ENCODE measurements around the gene ITPR1. TPM values are rescaled to one million over a fixed set of nuclear protein-coding genes. Genes with fewer than 3 reads are reported as not detected.
"Not testable (repeated sequence)": the region's sequence is repeated elsewhere in the genome, so short reads cannot be mapped to it uniquely, and the experiment has no call there.

ITPR1 gene
- total RNA-seq, 3 donors from 2014 or later: 10.7 to 80.2 (median 20.7) TPM

- intact Hi-C loops (cut with DNase I, micrococcal nuclease): no loop called here
- H3K4me3 ChIP-seq: no peak overlapping the region
- ATAC-seq (no peak), DNase-seq (no peak)
- TF ChIP-seq CTCF (IDR thresholded peaks at IDR 0.05): no peak
- H3K9me3 ChIP-seq: no peaks in the 10 kb centered on the region
- no peaks in the 10 kb centered on the region for H3K36me3 ChIP-seq (ENCODE audit: low read depth)
- no peaks in the 10 kb centered on the region for H3K4me1 ChIP-seq (ENCODE audit: low read depth)
Measured at GRCh38 chr3:4454142-4454541, 39.0 kb upstream of the ITPR1 start.

GRCh38 chr3:4456780-4457179 lies 36.4 kb upstream of the ITPR1 start:
- H3K9me3 ChIP-seq; H3K4me1 ChIP-seq (ENCODE audit: low read depth); H3K36me3 ChIP-seq (ENCODE audit: low read depth); intact Hi-C loops (cut with DNase I, micrococcal nuclease); H3K4me3 ChIP-seq; ATAC-seq; DNase-seq: not testable (repeated sequence)

GRCh38 chr3:4458961-4459360 lies 34.2 kb upstream of the ITPR1 start:
- TF ChIP-seq CTCF (IDR thresholded peaks at IDR 0.05): no peak
- no peaks in the 10 kb centered on the region for H3K4me1 ChIP-seq (ENCODE audit: low read depth)
- ATAC-seq: no peak
- no peaks in the 10 kb centered on the region for H3K36me3 ChIP-seq (ENCODE audit: low read depth)
- intact Hi-C loops (cut with DNase I, micrococcal nuclease): no loop called here
- no peak overlapping the region for H3K4me3 ChIP-seq
- no peak for DNase-seq
- no peaks in the 10 kb centered on the region for H3K9me3 ChIP-seq

GRCh38 chr3:4460334-4460733 lies 32.8 kb upstream of the ITPR1 start:
- Histone ChIP-seq H3K36me3 (ENCODE audit: low read depth) (no peaks in the 10 kb centered on the region), H3K4me3 (no peak overlapping the region), H3K9me3 (no peaks in the 10 kb centered on the region), H3K4me1 (ENCODE audit: low read depth) (no peaks in the 10 kb centered on the region)
- ATAC-seq (no peak), DNase-seq (no peak)
- intact Hi-C loops (cut with DNase I, micrococcal nuclease): no loop called here
- TF ChIP-seq CTCF (IDR thresholded peaks at IDR 0.05): no peak

- H3K36me3 ChIP-seq (ENCODE audit: low read depth): no peaks in the 10 kb centered on the region
- intact Hi-C loops (cut with DNase I, micrococcal nuclease): no loop called here
- no peak for TF ChIP-seq CTCF (IDR thresholded peaks at IDR 0.05)
- no peaks in the 10 kb centered on the region for H3K9me3 ChIP-seq
- no peaks in the 10 kb centered on the region for H3K4me1 ChIP-seq (ENCODE audit: low read depth)
- DNase-seq (no peak), ATAC-seq (no peak)
- no peak overlapping the region for H3K4me3 ChIP-seq
Measured at GRCh38 chr3:4461468-4462090, 31.6 kb upstream of the ITPR1 start.

GRCh38 chr3:4462369-4463040 lies 30.6 kb upstream of the ITPR1 start:
- H3K4me3 ChIP-seq: no peak overlapping the region
- H3K9me3 ChIP-seq: no peaks in the 10 kb centered on the region
- no peaks in the 10 kb centered on the region for H3K4me1 ChIP-seq (ENCODE audit: low read depth)
- DNase-seq (no peak), ATAC-seq (no peak)
- no peaks in the 10 kb centered on the region for H3K36me3 ChIP-seq (ENCODE audit: low read depth)
- TF ChIP-seq CTCF (IDR thresholded peaks at IDR 0.05): no peak
- intact Hi-C loops (cut with DNase I, micrococcal nuclease): no loop called here
